Measurements from ENCODE around the gene CBX1.

The CBX1 gene

DNA sequence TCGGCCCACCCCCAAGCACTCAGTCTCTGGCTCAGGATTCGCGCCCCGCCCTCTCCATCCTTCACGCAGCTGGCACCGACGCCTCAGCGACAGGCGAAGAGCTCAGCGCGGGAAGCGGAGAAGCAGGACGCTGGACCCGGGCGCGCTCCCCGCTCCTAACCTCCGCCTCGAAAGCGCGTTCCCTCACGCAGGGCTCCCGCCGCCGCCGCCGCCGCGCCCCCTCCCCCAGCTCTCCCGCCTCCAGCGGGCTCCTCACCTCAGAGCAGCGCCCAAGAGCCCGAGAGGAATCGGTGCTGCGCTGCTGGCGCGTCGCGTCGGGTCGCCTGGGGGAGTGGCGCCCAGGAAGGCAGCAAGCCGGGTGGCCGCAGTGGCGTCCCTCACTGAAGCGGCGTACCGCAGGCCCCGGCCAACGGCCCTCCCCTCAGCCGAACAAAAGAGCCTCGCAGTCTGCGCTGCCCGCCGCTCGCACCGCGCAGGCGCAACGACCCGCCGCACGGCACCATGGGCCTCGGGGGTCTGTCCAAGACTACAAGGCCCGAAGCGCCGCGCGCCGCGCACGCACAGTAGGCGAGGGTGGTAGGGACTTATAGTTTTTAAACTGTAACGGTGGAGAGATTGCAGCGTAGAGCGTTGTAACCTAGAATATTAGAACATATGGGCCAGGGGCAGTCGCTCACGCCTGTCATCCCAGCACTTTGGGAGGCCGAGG, at the start of gene CBX1:
TSS of gene CBX1 (minus strand) at position 467 of the 709 bp plus-strand sequence. CDS start 24,474 bp downstream, outside the sequence.
- DNase-seq = peak; percentile 61

DNA sequence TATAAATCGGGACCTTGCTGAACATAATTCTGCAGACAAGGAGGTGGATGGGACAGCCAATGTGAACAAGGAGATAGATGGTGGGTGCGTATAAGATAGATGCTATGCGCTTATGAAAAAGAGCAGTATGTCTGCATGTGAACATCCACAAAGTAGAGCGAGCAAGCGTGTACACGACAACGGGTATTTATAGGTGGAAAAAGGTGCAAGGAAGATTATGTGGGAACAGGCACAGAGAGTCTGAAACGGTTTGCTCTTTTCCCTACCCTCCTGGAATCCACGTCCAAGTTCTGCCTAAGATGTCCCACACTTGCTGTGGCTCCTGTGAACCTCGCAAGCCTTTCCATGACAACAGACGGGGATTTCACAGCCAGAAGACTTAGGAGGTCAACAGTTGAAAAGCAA, 49.3 kb upstream of the CBX1 start:
- no peak for DNase-seq

DNA sequence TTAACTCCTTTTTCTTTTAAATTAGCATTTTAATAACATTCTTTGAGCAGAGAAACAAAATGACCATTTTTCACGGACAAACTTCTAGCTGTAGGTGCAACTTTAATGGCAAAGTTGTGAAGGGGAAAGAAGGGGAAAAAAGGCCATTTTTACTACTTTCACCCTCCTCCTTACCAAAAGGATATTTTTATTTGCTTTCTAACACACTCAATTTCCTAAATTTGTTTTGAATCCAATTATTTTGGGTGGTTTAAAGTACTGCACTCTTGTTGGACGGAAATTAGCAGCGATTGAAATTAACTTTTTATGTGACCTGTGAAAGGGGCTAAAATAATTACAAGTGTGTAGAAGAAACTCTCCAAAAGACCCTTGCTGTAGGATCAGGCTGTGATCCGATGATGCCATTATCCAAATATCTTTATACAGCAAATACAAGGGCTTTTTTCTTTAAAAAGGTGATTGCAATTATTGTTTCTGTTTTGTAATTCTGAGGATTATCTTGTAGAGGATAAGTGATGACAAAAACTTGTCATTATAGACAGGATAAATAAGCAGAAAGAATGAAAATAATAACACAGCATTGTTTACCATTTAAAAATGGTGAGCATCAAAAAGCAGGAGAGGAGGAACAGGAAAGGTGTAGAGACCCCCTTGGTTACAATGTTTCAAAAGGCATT, 48.6 kb upstream of the CBX1 start:
- no peak for DNase-seq

DNA sequence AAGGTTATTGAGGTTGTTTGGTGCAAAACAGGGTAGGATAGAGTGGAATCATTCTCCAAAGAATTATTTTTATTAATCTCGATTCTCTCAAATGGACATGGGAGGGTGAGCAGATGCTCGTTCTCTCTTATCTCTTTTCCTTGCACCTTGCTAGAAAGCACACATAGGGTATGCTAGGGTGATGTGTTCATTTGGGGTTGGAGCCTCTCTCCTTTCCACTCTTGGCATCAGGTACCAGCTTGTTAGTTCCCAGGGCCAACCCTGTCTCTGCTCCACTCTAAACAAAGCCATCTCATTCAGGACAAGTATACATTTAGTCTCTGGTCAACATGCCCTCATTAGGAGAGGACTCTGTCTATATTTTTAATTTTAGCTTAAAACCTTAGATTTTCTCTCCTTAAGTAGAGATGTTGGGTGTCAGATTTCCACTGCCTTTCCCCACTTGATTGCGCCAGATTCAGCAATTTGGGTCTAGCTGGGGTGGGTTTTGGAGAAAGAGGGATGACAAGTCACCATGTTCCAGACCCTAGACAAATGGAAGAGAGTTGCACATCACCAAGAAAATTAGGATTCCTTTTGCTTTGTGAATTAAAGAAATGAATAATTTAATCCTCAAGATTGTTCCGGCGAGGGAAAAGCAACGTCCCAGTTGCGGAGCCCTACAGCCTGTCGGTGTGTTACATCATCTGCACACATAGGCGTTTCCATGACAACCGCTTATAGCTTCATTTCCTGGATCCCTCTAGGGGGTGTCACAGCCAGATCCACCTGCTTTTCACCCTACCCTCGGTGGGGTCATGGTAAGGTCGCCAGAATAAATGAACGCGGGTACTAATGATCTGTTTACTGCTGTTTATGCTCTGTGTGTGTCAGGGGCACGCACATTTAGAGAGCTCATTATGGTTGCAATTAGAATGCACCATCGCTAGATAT, 47.8 kb upstream of the CBX1 start:
- DNase-seq = no peak

DNA sequence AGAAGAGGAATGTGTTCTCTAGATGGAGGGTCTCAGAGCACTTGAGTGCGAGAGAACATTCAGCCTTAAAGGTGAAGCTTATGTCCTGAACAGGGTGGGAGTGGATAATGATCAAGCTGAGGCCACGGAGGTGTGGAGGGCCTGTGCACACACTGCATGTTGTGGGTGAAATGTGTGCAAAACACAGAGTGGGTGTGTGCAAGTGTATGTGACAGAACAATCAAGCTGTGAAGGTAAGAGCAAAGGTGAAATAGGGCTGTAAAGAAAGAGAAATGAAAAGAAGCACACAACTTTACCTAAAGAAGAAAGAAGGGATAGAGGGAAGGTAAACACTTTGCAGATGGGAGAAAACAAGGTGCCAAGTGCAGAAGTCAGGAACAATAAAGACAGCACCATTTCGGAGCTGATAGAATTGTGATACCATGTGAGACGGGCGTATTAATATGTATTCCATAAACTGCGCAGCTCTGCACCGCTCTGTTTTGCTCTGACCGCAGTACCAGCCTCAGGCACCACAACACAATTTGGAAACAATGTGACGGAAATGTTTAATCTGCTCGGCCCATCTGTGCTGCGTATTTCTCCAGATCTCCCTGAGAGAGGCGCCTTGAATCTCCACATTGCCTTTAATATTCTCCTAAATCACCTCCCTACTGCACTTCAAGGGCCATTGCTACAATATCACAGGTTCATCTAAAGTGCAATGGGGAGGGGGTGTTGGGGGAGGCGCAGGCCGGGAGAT, 46.9 kb upstream of the CBX1 start:
- no peak for DNase-seq

DNA sequence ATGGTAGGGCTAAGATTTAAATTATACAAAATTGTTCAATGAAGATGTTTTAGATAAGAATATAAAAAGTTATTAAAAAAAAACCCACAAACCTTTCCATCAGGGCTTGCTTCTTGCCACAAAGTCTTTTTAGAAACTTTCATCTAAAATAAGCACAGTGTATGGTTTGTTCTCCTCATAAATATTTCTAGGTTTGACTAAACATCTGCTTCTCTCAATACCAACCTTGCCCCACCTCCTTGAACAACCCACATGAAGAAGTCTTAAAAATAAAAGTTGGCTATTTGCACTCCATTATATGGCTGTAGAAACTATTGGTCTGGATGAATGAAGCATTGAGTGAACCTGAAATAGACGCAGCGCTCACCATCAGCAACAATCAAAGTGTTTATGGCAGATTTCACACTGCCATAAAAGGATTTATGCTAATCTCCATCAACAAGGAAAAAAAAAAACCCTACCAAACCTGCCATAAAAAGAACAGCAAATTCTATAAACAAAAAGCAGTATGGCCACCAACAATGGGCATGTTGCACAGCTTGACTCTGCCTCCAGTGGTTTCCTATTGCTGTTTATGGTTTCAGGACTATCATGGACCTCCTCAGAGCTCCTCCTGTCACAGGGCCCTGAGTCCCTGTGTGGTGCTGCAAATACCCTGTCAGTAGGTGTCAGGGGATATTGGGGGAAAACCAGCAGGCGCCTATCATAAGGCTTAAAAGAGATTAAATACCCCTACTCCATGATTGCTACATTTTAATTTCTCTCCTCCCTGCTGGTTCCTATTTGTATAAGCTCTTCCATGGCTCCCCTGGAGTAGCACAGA, 43.9 kb upstream of the CBX1 start:
- no peak for DNase-seq

DNA sequence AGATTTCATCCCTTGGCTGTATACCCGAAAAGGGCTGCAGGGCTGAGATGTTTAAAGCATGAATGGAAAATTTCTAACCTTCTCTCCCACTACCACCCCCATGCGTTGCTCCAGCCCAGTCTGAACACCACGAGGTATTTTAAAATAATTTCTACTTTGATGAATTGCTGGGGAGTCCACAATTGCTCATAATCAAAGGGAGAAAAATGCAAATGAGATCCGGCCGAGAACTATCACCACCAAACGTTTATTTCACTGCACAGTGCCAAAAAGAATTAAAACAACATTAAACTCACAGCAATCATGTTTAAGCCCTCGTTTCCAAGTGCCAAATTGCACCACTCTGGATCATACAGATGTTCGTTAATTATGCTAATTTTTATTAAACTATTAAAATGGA, 43.0 kb upstream of the CBX1 start:
- DNase-seq = no peak

DNA sequence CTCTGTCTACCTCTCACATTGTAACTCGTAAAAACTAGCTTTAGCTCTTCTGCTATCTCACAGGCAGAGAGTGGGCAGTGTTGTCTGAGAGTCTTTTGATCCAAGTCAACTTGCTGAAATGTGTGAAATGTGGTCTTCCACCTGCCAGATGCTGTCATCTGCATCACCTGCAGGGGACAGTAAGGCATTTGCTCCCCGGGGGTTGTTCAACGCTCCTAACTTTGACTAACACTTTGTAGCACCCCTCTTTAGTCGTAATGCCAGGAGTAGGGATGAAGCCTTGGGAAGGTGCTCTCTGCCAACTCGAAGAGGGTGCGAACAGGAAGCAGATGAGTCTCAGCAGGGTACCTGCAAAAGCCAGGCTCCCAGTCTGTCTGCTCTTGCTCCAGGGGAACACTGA, 42.4 kb upstream of the CBX1 start:
- no peak for DNase-seq

DNA sequence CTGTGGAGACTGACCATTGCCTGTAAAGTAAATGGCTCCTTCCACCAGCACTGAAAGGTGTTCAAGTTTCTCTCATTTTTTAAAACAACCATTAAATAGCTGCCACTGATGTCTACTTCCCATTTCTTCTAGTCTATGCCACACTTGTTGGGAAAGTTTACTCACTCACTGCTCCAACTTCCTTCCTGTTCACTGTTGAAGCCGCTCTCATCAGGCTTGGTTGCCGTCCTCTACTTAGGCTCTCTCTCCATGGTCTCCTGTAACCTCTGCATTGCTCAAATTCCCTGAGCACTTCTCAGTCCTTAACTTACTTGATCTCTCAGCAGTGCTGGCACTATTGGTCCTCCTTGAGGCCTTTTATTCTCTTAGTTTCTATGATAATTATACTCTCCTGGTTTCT, 38.7 kb upstream of the CBX1 start:
- DNase-seq = no peak

DNA sequence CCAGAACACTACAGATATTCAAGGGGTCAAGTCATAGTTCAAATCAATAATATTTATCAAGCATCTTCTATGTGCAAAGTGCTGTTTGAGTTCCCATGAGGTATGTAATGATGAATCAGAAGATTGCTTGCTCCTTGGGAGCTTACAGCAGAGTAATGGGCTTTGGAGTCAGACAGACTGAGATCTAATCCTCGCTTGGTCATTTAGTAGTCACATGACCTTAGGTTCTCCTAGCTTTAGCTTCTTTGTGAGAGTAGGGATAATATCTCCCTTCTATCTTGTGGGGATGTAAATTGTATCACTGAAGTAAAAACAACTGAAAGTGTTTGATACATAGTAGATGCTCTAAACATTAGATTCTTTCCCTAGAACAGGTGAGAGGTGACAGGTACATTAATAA, 36.4 kb upstream of the CBX1 start:
- no peak for DNase-seq

DNA sequence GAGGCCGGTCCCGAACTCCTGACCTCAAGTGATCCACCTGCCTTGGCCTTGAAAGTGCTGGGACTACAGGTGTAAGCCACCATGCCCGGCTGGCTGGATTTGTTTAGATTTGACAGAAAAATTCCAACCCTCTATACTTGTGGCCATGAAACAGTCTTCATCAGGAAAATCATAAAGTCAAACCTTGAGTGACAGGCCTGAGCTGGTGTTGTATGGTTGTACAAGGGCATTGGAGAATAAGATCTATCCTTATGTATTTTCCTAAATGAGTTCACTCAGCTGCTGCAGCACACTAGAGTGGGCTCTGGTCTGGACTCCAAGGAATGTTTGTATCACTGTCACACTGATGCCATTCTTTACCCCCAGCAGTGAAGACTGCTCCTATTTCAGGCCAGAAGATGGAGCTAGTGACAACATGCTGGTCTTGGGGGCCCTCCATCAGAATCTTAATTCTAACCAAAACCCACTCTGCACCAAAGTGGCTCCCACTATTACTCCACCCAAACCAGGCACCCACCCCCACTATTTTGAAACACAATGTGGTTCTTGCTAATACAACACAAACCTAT, 33.7 kb upstream of the CBX1 start:
- no peak for DNase-seq

DNA sequence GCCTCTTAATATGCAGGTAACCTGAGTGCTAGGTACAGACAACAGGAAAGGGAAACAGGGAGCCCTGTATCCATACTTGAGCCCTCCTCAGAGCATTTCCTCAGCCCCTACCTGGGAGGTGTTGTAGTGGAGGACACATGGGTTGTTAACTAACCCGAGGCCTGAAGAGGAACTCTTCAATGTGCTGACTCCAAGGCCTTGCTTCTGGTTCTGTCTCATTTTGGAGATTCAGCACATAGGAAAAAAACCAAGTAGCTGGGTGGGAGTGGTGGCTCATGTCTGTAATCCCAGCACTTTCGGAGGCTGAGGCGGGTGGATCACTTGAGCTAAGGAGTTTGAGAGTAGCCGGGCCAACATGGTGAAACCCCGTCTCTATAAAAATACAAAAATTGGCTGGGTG, 31.1 kb upstream of the CBX1 start:
- DNase-seq = no peak

DNA sequence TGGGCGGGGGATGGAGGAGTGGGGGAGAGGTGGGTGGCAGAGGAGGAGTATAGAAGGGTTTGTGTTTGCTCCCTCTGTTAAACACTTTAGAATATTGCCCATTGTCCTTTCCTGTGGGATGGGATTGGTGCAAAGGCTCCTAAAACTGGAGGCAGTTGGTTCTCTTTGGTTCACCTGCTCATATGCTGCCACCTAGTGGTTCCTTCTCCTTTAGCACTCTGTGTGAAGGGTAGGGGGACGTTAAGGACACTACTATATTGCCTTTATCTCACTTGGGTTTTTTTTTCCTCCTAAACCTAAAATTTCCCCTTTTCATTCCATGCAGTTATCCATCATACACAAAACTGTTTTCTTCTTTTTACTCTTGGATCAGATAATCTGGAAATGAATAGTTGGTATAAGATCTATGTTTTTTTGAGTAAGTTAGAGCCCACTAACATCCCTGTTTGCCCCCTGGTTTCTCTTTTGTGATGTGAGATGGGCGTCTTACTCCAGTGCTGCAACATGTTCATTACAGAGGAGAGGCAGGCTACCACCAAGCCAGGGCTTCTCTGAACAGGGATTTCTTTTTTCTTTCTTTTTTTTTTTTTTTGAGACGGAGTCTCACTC, 30.0 kb upstream of the CBX1 start:
- DNase-seq = peak; percentile 54

DNA sequence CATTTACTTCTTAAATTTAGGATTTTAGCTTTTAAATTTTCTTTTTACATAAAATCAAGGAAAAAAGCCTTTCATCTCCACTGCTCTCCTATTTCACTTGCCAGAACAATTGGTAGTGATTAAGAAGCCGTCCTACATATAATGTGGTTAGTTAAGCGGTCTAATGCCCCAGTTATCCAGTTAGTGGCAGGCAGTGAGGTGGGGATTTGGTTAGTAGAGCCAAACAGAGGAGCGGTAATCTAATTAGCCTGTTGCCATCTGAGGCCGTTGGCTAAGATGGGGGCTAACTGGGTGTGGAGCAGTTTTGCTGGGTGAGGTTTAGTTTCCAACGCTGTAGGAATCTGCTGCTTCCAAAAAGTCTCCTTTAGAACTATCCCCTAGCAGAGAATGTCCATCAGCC, 28.7 kb upstream of the CBX1 start:
- no peak for DNase-seq

DNA sequence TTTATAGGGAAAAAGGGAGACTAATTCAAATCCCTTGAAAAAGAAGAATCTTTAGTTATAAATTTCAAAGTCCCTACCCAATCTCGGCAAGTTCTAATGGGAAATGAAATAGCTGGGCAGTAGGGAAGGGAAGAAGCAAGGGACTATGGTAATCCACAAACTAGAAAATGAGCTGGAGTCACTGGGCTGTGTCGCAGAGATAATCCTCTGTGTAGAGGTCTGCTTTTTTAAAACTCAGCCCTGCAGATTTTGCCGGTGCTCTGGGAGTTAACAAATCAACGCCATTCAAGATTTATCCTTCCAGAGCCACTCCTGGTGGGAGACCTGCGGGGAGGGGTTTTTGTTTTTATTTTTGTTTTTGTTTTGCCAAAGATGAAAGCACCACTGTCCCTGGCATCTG, 27.1 kb upstream of the CBX1 start:
- DNase-seq = no peak

DNA sequence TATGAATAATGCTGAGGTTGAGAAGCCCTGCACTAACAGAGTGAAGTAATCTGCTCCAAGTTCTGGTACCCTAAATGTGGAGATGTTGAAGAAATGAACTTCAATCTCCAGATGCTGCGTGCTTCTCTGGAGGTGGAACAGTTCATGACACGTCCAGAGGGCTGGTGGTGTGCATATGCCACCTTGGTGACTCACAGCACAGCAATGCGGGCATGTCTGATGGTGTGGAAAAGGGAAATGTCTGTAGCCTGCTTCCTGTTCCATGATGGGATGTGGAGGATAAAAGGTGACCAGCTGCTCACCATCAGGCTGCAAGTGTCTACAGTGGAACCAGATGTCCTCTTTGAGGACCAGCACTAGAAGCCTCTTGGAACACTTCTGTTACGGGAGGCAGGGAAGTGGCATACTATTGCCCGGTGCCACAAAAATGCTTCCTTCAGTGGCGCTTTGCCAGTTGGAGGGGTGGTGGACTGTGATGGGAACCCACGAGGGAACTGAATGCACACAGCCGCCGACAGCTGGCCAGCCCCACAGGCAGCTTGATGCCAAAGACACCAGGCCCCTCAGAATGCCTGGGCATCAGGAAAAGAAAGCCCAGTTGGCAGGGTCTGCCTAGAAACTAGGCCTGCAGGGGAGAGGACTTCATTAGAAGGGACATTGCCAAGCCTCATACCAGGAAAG, 26.2 kb upstream of the CBX1 start:
- no peak for DNase-seq

DNA sequence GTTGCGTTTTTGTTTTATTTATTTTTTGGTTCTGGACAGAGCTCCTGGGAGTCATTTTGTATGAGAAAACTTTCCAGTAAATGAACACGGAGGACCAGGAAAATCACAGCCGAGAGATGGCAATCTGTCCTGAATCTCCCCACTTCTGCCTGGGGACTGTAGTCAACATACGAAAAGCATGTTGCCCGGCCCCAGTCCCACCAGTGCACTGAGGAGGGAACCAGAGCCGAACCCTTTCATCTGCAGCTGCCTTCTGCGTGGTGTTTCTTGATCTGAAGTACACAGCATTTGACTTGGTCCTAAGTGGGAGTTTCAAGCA, 25.2 kb upstream of the CBX1 start:
- DNase-seq = no peak

DNA sequence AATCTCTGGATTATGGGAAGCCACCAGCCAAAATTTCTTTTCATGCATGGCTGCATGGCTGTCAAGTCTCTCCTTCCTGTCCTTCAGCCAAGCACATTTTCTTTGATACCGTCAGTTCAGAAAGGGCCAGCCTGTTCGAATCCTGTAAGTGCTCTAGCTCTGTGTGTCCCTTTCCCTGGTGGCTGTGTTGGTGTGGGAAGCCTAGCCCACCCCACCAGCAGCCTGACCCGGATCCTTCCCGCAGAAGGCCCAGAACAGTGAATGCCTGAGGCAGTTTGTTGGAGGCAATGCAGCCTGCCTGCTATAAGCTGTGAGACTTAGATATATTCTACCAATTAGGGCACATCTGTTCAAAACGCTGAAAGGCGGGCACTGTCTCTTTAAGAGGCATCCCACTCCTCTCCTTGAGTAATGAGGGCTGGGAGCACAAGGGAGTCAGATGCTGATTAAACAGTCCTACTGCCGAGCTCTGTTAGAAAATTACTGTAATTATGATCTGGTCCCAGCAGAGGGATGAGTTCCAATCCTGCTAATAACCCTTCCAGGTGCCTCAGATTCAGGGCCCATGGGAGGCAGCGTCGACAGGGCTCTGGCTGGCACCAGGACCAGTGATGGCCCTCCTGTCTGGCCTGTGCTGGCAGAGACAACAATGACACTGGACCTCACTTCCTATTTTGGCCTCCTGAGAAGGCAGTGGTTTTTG, 24.7 kb upstream of the CBX1 start:
- no peak for DNase-seq

DNA sequence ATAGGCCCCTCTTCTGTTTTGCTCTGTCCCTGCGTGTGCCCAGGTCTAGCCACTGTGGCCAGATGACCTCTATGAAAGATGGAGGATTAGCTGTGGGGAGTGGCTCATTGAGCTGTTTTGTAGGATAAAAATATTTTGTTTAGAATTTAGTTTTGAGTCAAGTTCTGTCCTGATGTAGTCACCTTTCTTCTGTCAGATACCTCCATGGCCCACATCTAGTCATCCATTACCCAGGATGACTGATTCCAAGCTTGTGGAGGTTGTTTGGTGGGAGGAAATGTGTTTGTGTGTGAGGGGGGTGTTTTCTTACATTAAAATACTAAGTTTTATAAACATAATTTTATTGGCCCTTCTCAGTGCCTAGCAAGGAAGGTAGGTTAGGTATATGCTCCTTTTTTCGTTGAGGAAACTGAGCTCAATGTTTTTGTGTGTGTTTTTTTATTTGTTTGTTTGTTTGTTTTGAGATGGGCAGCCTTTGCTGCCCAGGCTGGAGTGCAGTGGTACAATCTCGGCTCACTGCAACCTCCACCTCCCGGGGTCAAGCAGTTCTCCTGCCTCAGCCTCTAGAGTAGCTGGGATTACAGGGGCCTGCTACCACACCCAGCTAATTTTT, 22.6 kb upstream of the CBX1 start:
- no peak for DNase-seq

DNA sequence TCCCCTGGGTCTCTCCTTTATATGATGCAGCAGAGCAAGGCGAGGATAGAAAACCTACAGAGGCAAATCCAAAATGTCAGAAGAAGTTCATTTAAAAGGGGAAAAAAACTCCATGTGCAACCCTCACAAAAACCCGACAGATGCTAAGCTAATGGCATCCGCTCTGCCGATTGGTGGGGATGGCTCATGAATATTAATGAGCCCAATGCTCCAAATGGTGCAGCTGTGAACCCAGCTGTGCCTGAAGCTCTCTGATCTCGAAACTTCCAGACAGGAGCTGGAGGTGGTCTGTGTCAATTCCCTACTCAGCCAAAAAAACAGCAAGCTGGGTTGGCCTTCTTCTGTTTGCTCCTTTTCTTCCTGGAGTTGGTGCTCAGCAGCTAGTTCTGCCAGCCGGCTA, 21.8 kb upstream of the CBX1 start:
- no peak for DNase-seq
